Breast epithelium (tissue), 3 donors: ENCODE data around the gene BTBD6.

Source experiments
- CTCF ChIP-seq, 3 donors: fragments of 450-650 bp; IDR thresholded peaks; one replicate each; pipeline ENCODE4 v1.5.1; 2016 to 2017; ENCODE audit warnings: antibody characterized with exemption in 3 of 3, mild to moderate bottlenecking in 3 of 3, moderate library complexity in 3 of 3
- POLR2A ChIP-seq: fragments of 450-650 bp; IDR thresholded peaks from one replicate; pipeline ENCODE4 v1.6.1; 2016; ENCODE audit warnings: antibody characterized with exemption, mild to moderate bottlenecking, moderate library complexity
- POLR2AphosphoS5 ChIP-seq, 3 donors: sonication (generic); formaldehyde crosslinking; IDR thresholded peaks; one replicate each; pipeline ENCODE4 v1.6.1; 2017; ENCODE audit warnings: antibody characterized with exemption in 3 of 3

- TF ChIP-seq CTCF (IDR thresholded peaks at IDR 0.05) (no peak), POLR2A (no peak), POLR2AphosphoS5 (IDR thresholded peaks at IDR 0.05) (no peak)
Observed at GRCh38 chr14:105207460-105207901, 40.9 kb upstream of the BTBD6 start.
